ENCODE results near the gene EXOC2. TPM values are rescaled to one million over a fixed set of nuclear protein-coding genes. Genes with fewer than 3 reads are reported as not detected.

The EXOC2 gene
- total RNA-seq, 1 experiment from 2014 or later: 24.5 TPM

GRCh38 chr6:454148-454991 is 238.6 kb downstream of the EXOC2 start:
- POLR2A ChIA-PET: no interaction called here

GRCh38 chr6:453152-453551 is 239.8 kb downstream of the EXOC2 start:
- no peak overlapping the region for H3K4me3 ChIP-seq (replicated peaks in 1 of 2; ENCODE audit: low read depth in 1 of 2, low read length in 2 of 2)
- no peaks in the 10 kb centered on the region for H3K9me3 ChIP-seq (ENCODE audit: control insufficient read depth in 1 of 2, insufficient read depth in 1 of 2, low read depth in 1 of 2, low read length in 2 of 2)
- no peaks in the 10 kb centered on the region for H3K36me3 ChIP-seq (ENCODE audit: control insufficient read depth in 1 of 2, insufficient read depth in 2 of 2, low read length in 2 of 2)
- TF ChIP-seq POLR2AphosphoS5 (IDR thresholded peaks at IDR 0.05; ENCODE audit: low read depth, low read length) (no peak), POLR2A (IDR thresholded peaks at IDR 0.05; ENCODE audit: borderline replicate concordance, extremely low read depth, insufficient read depth, insufficient read length) (no peak), ELF1 (IDR thresholded peaks at IDR 0.05; ENCODE audit: borderline replicate concordance, low read depth) (no peak), CEBPB (IDR thresholded peaks at IDR 0.05; ENCODE audit: low read depth) (no peak), EGR1 (IDR thresholded peaks at IDR 0.05; ENCODE audit: low read depth) (no peak), EZH2 (IDR thresholded peaks at IDR 0.05) (no peak), TCF7L2 (IDR thresholded peaks at IDR 0.05; ENCODE audit: borderline replicate concordance, extremely low read depth, insufficient read depth, insufficient read length) (no peak), RAD21 (IDR thresholded peaks at IDR 0.05; ENCODE audit: low read depth) (no peak), REST (IDR thresholded peaks at IDR 0.05; ENCODE audit: low read depth) (no peak), FOSL1 (IDR thresholded peaks at IDR 0.05; ENCODE audit: low read depth) (no peak)
- intact Hi-C loops (cut with micrococcal nuclease): no loop called here
- no peak overlapping the region for H2AFZ ChIP-seq (ENCODE audit: low read depth, low read length, poor library complexity, severe bottlenecking)
- H3K27ac ChIP-seq (ENCODE audit: low read depth, low read length): no peak overlapping the region
- RAD21 ChIA-PET (ENCODE audit: low non-redundant PET in 1 of 2, low total read pairs in 2 of 2, uncharacterized antibody in 2 of 2, unreplicated experiment in 2 of 2): no interaction called here
- no peak overlapping the region for H3K4me2 ChIP-seq (ENCODE audit: low read length)
- 0 out of 2 replicates have a peak, but pooled peaks cover 5% of the 10 kb centered on the region for H3K27me3 ChIP-seq (ENCODE audit: insufficient read depth, low read length)
- BruUV-seq (replicated peaks): no TSS peak
- no peaks in the 10 kb centered on the region for H3K9me2 ChIP-seq (ENCODE audit: insufficient read depth)
- no peaks in the 10 kb centered on the region for H4K20me1 ChIP-seq (ENCODE audit: insufficient read depth)
- no peak; the same call in 1 of the 2 replicates for ATAC-seq
- CTCF ChIA-PET: no interaction called here
- DNase-seq (ENCODE audit: low read depth, low spot score): no peak
- H3K79me2 ChIP-seq (ENCODE audit: insufficient read depth, low read length): no peaks in the 10 kb centered on the region
- POLR2A ChIA-PET: no interaction called here
- no peaks in the 10 kb centered on the region for H3K4me1 ChIP-seq (ENCODE audit: control insufficient read depth in 1 of 2, insufficient read depth in 2 of 2, low read length in 2 of 2)
- no peak overlapping the region for H3K9ac ChIP-seq (ENCODE audit: low read length)

More at GRCh38 chr6:454148-454991, 238.6 kb downstream of the EXOC2 start:
- CTCF ChIA-PET: no interaction called here
- Histone ChIP-seq H3K4me3 (replicated peaks in 1 of 2; ENCODE audit: low read depth in 1 of 2, low read length in 2 of 2) (no peak overlapping the region), H3K79me2 (ENCODE audit: insufficient read depth, low read length) (no peaks in the 10 kb centered on the region), H2AFZ (ENCODE audit: low read depth, low read length, poor library complexity, severe bottlenecking) (no peak overlapping the region), H3K36me3 (ENCODE audit: control insufficient read depth in 1 of 2, insufficient read depth in 2 of 2, low read length in 2 of 2) (no peaks in the 10 kb centered on the region), H3K4me2 (ENCODE audit: low read length) (no peak overlapping the region), H3K27ac (ENCODE audit: low read depth, low read length) (no peak overlapping the region), H3K27me3 (ENCODE audit: insufficient read depth, low read length) (0 out of 2 replicates have a peak, but pooled peaks cover 5% of the 10 kb centered on the region), H3K9me3 (ENCODE audit: control insufficient read depth in 1 of 2, insufficient read depth in 1 of 2, low read depth in 1 of 2, low read length in 2 of 2) (no peaks in the 10 kb centered on the region), H3K9me2 (ENCODE audit: insufficient read depth) (no peaks in the 10 kb centered on the region), H3K4me1 (ENCODE audit: control insufficient read depth in 1 of 2, insufficient read depth in 2 of 2, low read length in 2 of 2) (no peaks in the 10 kb centered on the region), H4K20me1 (ENCODE audit: insufficient read depth) (no peaks in the 10 kb centered on the region), H3K9ac (ENCODE audit: low read length) (no peak overlapping the region)
- TF ChIP-seq EZH2phosphoT487 (IDR thresholded peaks at IDR 0.05; ENCODE audit: borderline replicate concordance) (no peak), ZFX (IDR thresholded peaks at IDR 0.05) (no peak), SIN3A (IDR thresholded peaks at IDR 0.05; ENCODE audit: low read depth) (no peak), CEBPB (IDR thresholded peaks at IDR 0.05; ENCODE audit: low read depth) (no peak), MAX (IDR thresholded peaks at IDR 0.05) (no peak)
- RAD21 ChIA-PET (ENCODE audit: low non-redundant PET in 1 of 2, low total read pairs in 2 of 2, uncharacterized antibody in 2 of 2, unreplicated experiment in 2 of 2): no interaction called here
- DNase-seq (ENCODE audit: low read depth, low spot score): no peak
- no peak for ATAC-seq
- intact Hi-C loops (cut with micrococcal nuclease): no loop called here
- no TSS peak for BruUV-seq (replicated peaks)

Data from HCT116 (cell line).